HepG2 (cell line): ENCODE data around the gene SPATA31E1.
"Not testable (repeated sequence)": the region's sequence is repeated elsewhere in the genome, so short reads cannot be mapped to it uniquely, and the experiment has no call there.

ENCODE experiments used
- AKAP8 ChIP-seq: sonication (generic); formaldehyde crosslinking; IDR thresholded peaks from 2 replicates; pipeline ENCODE4 v1.5.1; 2020; ENCODE audit warnings: mild to moderate bottlenecking, missing genetic modification reagents
- CBX2 ChIP-seq, 2 experiments: fragments of 200-600 bp in 1 of 2; sonication (generic); formaldehyde crosslinking in 1 of 2; IDR thresholded peaks; 2 replicates each; pipeline versions ENCODE4 v1.7.0 to v1.8.1; 2018 to 2022; ENCODE audit warnings: low read depth in 2 of 2, low read length in 1 of 2, mild to moderate bottlenecking in 1 of 2, missing genetic modification reagents in 1 of 2
- FOXJ3 ChIP-seq: sonication (generic); formaldehyde crosslinking; IDR thresholded peaks from 2 replicates; pipeline ENCODE4 v1.4.0; 2020; ENCODE audit warnings: missing genetic modification reagents, mild to moderate bottlenecking, borderline replicate concordance
- HDAC2 ChIP-seq: sonication (generic); formaldehyde crosslinking; IDR thresholded peaks from 2 replicates; pipeline ENCODE4 v1.4.0; 2020; ENCODE audit warnings: missing genetic modification reagents
- NR2F6 ChIP-seq, 2 experiments: IDR thresholded peaks; 2 replicates each; pipeline ENCODE4 v1.6.1; 2016; ENCODE audit warnings: antibody characterized with exemption in 1 of 2, mild to moderate bottlenecking in 1 of 2
- SOX6 ChIP-seq, 2 experiments: fragments of 450-650 bp in 1 of 2; sonication (generic) in 1 of 2; formaldehyde crosslinking in 1 of 2; IDR thresholded peaks; 2 replicates each; pipeline versions ENCODE4 v1.4.0 to v1.6.1; 2017 to 2020; ENCODE audit warnings: antibody characterized with exemption in 1 of 2, mild to moderate bottlenecking in 1 of 2, missing genetic modification reagents in 1 of 2
- TOPORS ChIP-seq: sonication (generic); formaldehyde crosslinking; IDR thresholded peaks from 2 replicates; pipeline ENCODE4 v1.8.0; 2023; ENCODE audit warnings: mild to moderate bottlenecking, missing genetic modification reagents
- ZNF546 ChIP-seq: sonication (generic); formaldehyde crosslinking; conservative IDR thresholded peaks from 2 replicates; pipeline ENCODE4 v1.8.1; 2023; ENCODE audit warnings: mild to moderate bottlenecking, missing genetic modification reagents
- TF ChIP-seq, protein P1 (sequence below): sonication (generic); formaldehyde crosslinking; conservative IDR thresholded peaks from 2 replicates; pipeline ENCODE4 v1.4.0; 2020; ENCODE audit warnings: missing genetic modification reagents
- TF ChIP-seq, protein P2 (sequence below): sonication (generic); formaldehyde crosslinking; IDR thresholded peaks from 2 replicates; pipeline ENCODE4 v1.5.0; 2020; ENCODE audit warnings: mild to moderate bottlenecking, missing genetic modification reagents, moderate library complexity
- TF ChIP-seq, protein P3 (sequence below): sonication (generic); formaldehyde crosslinking; IDR thresholded peaks from 2 replicates; pipeline ENCODE4 v1.4.0; 2020; ENCODE audit warnings: mild to moderate bottlenecking, missing genetic modification reagents
- TF ChIP-seq, protein P4 (sequence below): sonication (generic); formaldehyde crosslinking; IDR thresholded peaks from 2 replicates; pipeline ENCODE4 v1.8.1; 2023; ENCODE audit warnings: mild to moderate bottlenecking, missing genetic modification reagents
- TF ChIP-seq, protein P5 (sequence below): sonication (generic); formaldehyde crosslinking; IDR thresholded peaks from 2 replicates; pipeline ENCODE4 v1.9.0; 2021; ENCODE audit warnings: missing genetic modification reagents, mild to moderate bottlenecking, borderline replicate concordance
- TF ChIP-seq, protein P6 (sequence below): IDR thresholded peaks from 2 replicates; pipeline ENCODE4 v1.6.1; 2016; ENCODE audit warnings: low read depth, control low read depth

DNA sequence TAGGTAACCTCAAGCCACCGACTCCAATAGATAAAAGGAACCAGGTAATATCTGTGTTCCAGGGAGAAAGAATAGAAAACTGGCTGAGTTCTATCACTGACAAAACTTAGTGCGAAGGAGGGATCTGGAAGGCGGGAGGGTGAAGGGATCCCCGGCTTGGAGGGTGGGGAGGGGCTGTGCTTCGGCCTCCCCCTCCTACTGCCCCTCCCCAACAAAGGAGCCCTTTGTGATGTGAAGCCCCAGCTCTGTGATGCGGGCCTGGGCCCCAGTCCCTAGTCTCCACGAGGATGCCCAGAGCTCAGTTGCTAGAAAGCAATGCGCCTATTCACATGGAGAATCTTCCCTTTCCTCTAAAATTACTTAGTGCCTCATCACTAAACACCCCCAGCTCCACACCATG lies 35.0 kb downstream of the SPATA31E1 start, which contains the start of gene SPATA31C1:
- not testable (repeated sequence) for TF ChIP-seq AKAP8; FOXJ3 (CRISPR knock-in tag); NR2F6 (IDR thresholded peaks at IDR 0.05); NR2F6 (CRISPR knock-in tag; IDR thresholded peaks at IDR 0.05); SOX6 (IDR thresholded peaks at IDR 0.05); SOX6 (CRISPR knock-in tag; IDR thresholded peaks at IDR 0.05); TOPORS; CBX2 (IDR thresholded peaks at IDR 0.05; ENCODE audit: low read depth, low read length); CBX2 (CRISPR knock-in tag; IDR thresholded peaks at IDR 0.05; ENCODE audit: low read depth); HDAC2; ZNF546 (CRISPR knock-in tag)
- TF ChIP-seq, protein P1, sequence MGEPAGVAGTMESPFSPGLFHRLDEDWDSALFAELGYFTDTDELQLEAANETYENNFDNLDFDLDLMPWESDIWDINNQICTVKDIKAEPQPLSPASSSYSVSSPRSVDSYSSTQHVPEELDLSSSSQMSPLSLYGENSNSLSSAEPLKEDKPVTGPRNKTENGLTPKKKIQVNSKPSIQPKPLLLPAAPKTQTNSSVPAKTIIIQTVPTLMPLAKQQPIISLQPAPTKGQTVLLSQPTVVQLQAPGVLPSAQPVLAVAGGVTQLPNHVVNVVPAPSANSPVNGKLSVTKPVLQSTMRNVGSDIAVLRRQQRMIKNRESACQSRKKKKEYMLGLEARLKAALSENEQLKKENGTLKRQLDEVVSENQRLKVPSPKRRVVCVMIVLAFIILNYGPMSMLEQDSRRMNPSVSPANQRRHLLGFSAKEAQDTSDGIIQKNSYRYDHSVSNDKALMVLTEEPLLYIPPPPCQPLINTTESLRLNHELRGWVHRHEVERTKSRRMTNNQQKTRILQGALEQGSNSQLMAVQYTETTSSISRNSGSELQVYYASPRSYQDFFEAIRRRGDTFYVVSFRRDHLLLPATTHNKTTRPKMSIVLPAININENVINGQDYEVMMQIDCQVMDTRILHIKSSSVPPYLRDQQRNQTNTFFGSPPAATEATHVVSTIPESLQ (CRISPR knock-in tag), result not testable (repeated sequence)
- TF ChIP-seq, protein P2, sequence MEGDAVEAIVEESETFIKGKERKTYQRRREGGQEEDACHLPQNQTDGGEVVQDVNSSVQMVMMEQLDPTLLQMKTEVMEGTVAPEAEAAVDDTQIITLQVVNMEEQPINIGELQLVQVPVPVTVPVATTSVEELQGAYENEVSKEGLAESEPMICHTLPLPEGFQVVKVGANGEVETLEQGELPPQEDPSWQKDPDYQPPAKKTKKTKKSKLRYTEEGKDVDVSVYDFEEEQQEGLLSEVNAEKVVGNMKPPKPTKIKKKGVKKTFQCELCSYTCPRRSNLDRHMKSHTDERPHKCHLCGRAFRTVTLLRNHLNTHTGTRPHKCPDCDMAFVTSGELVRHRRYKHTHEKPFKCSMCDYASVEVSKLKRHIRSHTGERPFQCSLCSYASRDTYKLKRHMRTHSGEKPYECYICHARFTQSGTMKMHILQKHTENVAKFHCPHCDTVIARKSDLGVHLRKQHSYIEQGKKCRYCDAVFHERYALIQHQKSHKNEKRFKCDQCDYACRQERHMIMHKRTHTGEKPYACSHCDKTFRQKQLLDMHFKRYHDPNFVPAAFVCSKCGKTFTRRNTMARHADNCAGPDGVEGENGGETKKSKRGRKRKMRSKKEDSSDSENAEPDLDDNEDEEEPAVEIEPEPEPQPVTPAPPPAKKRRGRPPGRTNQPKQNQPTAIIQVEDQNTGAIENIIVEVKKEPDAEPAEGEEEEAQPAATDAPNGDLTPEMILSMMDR (CRISPR knock-in tag), result not testable (repeated sequence)
- TF ChIP-seq, protein P3, sequence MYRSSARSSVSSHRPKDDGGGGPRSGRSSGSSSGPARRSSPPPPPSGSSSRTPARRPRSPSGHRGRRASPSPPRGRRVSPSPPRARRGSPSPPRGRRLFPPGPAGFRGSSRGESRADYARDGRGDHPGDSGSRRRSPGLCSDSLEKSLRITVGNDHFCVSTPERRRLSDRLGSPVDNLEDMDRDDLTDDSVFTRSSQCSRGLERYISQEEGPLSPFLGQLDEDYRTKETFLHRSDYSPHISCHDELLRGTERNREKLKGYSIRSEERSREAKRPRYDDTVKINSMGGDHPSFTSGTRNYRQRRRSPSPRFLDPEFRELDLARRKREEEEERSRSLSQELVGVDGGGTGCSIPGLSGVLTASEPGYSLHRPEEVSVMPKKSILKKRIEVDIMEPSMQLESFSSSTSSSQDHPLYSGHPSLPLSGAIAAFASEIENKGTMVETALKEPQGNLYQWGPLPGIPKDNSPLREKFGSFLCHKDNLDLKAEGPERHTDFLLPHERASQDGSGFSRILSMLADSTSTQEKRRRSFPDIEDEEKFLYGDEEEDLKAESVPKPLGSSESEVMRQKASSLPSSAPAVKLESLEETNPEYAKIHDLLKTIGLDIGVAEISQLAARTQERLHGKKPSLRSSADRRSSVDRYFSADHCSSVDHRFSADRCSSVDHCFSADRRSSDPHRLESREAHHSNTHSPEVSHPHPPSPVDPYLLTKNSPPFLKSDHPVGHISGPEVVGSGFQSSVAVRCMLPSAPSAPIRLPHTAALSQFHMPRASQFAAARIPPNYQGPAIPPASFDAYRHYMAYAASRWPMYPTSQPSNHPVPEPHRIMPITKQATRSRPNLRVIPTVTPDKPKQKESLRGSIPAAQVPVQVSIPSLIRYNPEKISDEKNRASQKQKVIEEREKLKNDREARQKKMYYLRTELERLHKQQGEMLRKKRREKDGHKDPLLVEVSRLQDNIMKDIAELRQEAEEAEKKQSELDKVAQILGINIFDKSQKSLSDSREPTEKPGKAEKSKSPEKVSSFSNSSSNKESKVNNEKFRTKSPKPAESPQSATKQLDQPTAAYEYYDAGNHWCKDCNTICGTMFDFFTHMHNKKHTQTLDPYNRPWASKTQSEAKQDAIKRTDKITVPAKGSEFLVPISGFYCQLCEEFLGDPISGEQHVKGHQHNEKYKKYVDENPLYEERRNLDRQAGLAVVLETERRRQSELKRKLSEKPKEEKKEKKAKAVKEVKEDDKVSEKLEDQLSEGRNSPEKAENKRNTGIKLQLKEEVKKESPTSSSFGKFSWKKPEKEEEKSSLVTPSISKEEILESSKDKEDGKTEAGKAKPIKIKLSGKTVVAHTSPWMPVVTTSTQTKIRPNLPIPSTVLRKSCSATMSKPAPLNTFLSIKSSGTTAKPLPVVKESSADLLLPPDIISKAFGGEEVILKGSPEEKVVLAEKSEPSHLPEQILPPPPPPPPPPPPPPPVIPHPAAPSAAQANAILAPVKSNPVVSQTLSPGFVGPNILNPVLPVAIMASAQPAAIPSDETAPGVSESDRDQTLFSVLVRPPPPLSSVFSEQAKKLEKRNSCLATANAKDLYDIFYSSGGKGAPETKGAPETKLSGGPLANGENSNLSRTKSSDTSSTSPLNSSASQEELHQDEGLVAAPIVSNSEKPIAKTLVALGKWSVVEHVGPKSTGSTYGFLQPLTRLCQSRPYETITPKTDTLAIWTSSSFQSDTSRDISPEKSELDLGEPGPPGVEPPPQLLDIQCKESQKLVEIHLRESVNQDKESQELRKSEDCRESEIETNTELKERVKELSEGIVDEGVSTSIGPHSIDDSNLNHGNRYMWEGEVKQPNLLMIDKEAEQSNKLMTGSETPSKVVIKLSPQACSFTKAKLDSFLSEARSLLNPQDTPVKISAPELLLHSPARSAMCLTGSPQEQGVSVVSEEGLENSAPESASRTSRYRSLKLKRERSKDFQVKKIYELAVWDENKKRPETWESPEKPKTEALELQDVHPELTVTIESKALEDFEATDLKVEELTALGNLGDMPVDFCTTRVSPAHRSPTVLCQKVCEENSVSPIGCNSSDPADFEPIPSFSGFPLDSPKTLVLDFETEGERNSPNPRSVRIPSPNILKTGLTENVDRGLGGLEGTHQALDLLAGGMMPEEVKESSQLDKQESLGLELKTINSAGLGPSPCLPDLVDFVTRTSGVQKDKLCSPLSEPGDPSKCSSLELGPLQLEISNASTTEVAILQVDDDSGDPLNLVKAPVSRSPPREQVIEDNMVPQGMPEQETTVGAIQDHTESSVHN (CRISPR knock-in tag), result not testable (repeated sequence)
- TF ChIP-seq, protein P4, sequence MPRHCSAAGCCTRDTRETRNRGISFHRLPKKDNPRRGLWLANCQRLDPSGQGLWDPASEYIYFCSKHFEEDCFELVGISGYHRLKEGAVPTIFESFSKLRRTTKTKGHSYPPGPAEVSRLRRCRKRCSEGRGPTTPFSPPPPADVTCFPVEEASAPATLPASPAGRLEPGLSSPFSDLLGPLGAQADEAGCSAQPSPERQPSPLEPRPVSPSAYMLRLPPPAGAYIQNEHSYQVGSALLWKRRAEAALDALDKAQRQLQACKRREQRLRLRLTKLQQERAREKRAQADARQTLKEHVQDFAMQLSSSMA (CRISPR knock-in tag), result not testable (repeated sequence)
- TF ChIP-seq, protein P5, sequence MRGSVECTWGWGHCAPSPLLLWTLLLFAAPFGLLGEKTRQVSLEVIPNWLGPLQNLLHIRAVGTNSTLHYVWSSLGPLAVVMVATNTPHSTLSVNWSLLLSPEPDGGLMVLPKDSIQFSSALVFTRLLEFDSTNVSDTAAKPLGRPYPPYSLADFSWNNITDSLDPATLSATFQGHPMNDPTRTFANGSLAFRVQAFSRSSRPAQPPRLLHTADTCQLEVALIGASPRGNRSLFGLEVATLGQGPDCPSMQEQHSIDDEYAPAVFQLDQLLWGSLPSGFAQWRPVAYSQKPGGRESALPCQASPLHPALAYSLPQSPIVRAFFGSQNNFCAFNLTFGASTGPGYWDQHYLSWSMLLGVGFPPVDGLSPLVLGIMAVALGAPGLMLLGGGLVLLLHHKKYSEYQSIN, result not testable (repeated sequence)
- TF ChIP-seq, protein P6, sequence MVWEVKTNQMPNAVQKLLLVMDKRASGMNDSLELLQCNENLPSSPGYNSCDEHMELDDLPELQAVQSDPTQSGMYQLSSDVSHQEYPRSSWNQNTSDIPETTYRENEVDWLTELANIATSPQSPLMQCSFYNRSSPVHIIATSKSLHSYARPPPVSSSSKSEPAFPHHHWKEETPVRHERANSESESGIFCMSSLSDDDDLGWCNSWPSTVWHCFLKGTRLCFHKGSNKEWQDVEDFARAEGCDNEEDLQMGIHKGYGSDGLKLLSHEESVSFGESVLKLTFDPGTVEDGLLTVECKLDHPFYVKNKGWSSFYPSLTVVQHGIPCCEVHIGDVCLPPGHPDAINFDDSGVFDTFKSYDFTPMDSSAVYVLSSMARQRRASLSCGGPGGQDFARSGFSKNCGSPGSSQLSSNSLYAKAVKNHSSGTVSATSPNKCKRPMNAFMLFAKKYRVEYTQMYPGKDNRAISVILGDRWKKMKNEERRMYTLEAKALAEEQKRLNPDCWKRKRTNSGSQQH (CRISPR knock-in tag), result not testable (repeated sequence)
